ENCODE results near the gene PHAF1.

DNA sequence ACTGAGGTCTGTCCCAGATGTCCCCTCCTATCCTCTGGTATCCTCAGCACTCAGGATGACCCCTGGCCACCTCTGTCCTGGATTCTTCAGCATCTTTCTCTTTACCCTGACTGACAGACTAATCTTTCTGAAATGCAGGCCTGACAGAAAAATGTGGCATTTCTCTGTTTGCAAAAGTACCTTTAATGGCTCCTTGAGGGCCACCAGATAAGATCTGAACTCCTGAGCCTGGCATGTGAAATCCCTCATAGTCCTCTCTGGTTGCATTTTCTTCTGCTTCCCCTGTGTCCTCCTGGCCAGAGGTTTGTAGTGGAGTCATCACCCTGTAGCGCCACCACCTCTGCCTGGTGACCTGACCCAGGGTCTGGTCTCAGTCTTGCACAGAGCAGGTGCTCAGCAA, 87.1 kb downstream of the PHAF1 start:
- TF ChIP-seq, protein P1, sequence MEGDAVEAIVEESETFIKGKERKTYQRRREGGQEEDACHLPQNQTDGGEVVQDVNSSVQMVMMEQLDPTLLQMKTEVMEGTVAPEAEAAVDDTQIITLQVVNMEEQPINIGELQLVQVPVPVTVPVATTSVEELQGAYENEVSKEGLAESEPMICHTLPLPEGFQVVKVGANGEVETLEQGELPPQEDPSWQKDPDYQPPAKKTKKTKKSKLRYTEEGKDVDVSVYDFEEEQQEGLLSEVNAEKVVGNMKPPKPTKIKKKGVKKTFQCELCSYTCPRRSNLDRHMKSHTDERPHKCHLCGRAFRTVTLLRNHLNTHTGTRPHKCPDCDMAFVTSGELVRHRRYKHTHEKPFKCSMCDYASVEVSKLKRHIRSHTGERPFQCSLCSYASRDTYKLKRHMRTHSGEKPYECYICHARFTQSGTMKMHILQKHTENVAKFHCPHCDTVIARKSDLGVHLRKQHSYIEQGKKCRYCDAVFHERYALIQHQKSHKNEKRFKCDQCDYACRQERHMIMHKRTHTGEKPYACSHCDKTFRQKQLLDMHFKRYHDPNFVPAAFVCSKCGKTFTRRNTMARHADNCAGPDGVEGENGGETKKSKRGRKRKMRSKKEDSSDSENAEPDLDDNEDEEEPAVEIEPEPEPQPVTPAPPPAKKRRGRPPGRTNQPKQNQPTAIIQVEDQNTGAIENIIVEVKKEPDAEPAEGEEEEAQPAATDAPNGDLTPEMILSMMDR (IDR thresholded peaks at IDR 0.05): no peak
- TF ChIP-seq, protein P2, sequence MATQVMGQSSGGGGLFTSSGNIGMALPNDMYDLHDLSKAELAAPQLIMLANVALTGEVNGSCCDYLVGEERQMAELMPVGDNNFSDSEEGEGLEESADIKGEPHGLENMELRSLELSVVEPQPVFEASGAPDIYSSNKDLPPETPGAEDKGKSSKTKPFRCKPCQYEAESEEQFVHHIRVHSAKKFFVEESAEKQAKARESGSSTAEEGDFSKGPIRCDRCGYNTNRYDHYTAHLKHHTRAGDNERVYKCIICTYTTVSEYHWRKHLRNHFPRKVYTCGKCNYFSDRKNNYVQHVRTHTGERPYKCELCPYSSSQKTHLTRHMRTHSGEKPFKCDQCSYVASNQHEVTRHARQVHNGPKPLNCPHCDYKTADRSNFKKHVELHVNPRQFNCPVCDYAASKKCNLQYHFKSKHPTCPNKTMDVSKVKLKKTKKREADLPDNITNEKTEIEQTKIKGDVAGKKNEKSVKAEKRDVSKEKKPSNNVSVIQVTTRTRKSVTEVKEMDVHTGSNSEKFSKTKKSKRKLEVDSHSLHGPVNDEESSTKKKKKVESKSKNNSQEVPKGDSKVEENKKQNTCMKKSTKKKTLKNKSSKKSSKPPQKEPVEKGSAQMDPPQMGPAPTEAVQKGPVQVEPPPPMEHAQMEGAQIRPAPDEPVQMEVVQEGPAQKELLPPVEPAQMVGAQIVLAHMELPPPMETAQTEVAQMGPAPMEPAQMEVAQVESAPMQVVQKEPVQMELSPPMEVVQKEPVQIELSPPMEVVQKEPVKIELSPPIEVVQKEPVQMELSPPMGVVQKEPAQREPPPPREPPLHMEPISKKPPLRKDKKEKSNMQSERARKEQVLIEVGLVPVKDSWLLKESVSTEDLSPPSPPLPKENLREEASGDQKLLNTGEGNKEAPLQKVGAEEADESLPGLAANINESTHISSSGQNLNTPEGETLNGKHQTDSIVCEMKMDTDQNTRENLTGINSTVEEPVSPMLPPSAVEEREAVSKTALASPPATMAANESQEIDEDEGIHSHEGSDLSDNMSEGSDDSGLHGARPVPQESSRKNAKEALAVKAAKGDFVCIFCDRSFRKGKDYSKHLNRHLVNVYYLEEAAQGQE (IDR thresholded peaks at IDR 0.05; ENCODE audit: insufficient read depth in 1 of 2, low read depth in 2 of 2, low read length in 1 of 2): no peak
- no peak for TF ChIP-seq POLR2AphosphoS5 (IDR thresholded peaks at IDR 0.05; ENCODE audit: low read depth, low read length)
- no peak for TF ChIP-seq TCF7L2 (IDR thresholded peaks at IDR 0.05; ENCODE audit: low read depth, low read length)

Measured in Panc1 (cell line).